Prostate gland (tissue), 2 donors: ENCODE measurements around the gene DENND2A.

Experiments used
- POLR2AphosphoS5 ChIP-seq: sonication (generic); formaldehyde crosslinking; IDR thresholded peaks from one replicate; pipeline ENCODE4 v1.6.1; 2017; ENCODE audit warnings: antibody characterized with exemption
- TF ChIP-seq, protein P1 (sequence below), 4 experiments: fragments of 200-600 bp in 2 of 4; fragments of 450-650 bp in 2 of 4; sonication (generic) in 2 of 4; IDR thresholded peaks; 1 replicate in 3 of 4; 2 replicates in 1 of 4; pipeline ENCODE4 v1.5.1; 2016 to 2019; ENCODE audit warnings: antibody characterized with exemption in 4 of 4, mild to moderate bottlenecking in 2 of 4, moderate library complexity in 2 of 4

DNA sequence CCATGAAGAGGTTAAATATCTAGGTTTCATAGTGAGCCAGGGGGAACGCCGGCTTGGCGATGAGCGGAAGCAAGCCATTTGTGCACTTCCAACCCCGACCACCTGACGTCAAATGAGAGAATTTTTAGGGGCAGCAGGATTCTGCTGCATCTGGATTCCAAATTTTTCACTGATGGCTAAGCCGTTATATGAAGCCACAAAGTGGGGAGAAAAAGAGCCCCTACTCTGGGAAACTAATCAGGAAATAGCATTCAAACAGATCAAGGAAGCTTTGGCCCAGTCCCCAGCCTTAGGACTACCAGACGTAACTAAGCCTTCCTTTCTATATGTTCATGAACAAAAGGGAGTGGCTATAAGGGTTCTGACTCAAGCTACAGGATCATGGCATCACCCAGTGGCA, 19.2 kb upstream of the DENND2A start:
- TF ChIP-seq, protein P1, sequence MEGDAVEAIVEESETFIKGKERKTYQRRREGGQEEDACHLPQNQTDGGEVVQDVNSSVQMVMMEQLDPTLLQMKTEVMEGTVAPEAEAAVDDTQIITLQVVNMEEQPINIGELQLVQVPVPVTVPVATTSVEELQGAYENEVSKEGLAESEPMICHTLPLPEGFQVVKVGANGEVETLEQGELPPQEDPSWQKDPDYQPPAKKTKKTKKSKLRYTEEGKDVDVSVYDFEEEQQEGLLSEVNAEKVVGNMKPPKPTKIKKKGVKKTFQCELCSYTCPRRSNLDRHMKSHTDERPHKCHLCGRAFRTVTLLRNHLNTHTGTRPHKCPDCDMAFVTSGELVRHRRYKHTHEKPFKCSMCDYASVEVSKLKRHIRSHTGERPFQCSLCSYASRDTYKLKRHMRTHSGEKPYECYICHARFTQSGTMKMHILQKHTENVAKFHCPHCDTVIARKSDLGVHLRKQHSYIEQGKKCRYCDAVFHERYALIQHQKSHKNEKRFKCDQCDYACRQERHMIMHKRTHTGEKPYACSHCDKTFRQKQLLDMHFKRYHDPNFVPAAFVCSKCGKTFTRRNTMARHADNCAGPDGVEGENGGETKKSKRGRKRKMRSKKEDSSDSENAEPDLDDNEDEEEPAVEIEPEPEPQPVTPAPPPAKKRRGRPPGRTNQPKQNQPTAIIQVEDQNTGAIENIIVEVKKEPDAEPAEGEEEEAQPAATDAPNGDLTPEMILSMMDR (IDR thresholded peaks at IDR 0.05): no peak
- TF ChIP-seq POLR2AphosphoS5: no peak
